ENCODE results near the gene RAMP2.
"Not testable (repeated sequence)": the region's sequence is repeated elsewhere in the genome, so short reads cannot be mapped to it uniquely, and the experiment has no call there.

The RAMP2 gene

GRCh38 chr17:42769964-42770363, 8.9 kb downstream of the RAMP2 start:
- not testable (repeated sequence) for DNase-seq

GRCh38 chr17:42772945-42773289, 11.9 kb downstream of the RAMP2 start:
- no peak for DNase-seq

- DNase-seq: peak; percentile 74 to 77
These were observed 12.4 kb downstream of the RAMP2 start, which contains the start of gene VPS25 for GRCh38 chr17:42773290-42774035. VPS25 (plus strand) TSS chr17:42773449; CDS start chr17:42773476, 27 bp downstream.

GRCh38 chr17:42774066-42774745, 13.2 kb downstream of the RAMP2 start:
- no peak for DNase-seq

- no peak for DNase-seq
These were observed 14.6 kb downstream of the RAMP2 start for GRCh38 chr17:42775534-42776098.

- no peak for DNase-seq
These were observed 17.5 kb downstream of the RAMP2 start for GRCh38 chr17:42778570-42778969.

- DNase-seq: no peak
These were observed 18.4 kb downstream of the RAMP2 start for GRCh38 chr17:42779304-42779935.

- DNase-seq: no peak
These were observed 19.2 kb downstream of the RAMP2 start, which contains the start of gene WNK4 for GRCh38 chr17:42779936-42780850. WNK4 (plus strand) TSS chr17:42780610; CDS start chr17:42780699, 89 bp downstream.

GRCh38 chr17:42780851-42781638, 20.0 kb downstream of the RAMP2 start:
- DNase-seq: no peak

GRCh38 chr17:42781639-42782165, 20.7 kb downstream of the RAMP2 start:
- no peak for DNase-seq

- DNase-seq: no peak
These were observed 21.4 kb downstream of the RAMP2 start for GRCh38 chr17:42782166-42783061.

- no peak for DNase-seq
These were observed 22.2 kb downstream of the RAMP2 start for GRCh38 chr17:42783062-42783790.

- DNase-seq: no peak
These were observed 22.7 kb downstream of the RAMP2 start for GRCh38 chr17:42783791-42784138.

- no peak for DNase-seq
These were observed 23.4 kb downstream of the RAMP2 start for GRCh38 chr17:42784409-42784808.

- DNase-seq: no peak
These were observed 24.0 kb downstream of the RAMP2 start for GRCh38 chr17:42784811-42785592.

- DNase-seq: no peak
These were observed 26.2 kb downstream of the RAMP2 start for GRCh38 chr17:42787266-42787665.

- DNase-seq: no peak
These were observed 30.9 kb downstream of the RAMP2 start for GRCh38 chr17:42791948-42792347.

- no peak for DNase-seq
These were observed 31.5 kb downstream of the RAMP2 start for GRCh38 chr17:42792545-42792944.

GRCh38 chr17:42795061-42795460, 34.0 kb downstream of the RAMP2 start:
- no peak for DNase-seq
